ENCODE measurements around the gene TCEA3.

GRCh38 chr1:23343221-23344110, 81.1 kb downstream of the TCEA3 start:
- TF ChIP-seq, protein P1, sequence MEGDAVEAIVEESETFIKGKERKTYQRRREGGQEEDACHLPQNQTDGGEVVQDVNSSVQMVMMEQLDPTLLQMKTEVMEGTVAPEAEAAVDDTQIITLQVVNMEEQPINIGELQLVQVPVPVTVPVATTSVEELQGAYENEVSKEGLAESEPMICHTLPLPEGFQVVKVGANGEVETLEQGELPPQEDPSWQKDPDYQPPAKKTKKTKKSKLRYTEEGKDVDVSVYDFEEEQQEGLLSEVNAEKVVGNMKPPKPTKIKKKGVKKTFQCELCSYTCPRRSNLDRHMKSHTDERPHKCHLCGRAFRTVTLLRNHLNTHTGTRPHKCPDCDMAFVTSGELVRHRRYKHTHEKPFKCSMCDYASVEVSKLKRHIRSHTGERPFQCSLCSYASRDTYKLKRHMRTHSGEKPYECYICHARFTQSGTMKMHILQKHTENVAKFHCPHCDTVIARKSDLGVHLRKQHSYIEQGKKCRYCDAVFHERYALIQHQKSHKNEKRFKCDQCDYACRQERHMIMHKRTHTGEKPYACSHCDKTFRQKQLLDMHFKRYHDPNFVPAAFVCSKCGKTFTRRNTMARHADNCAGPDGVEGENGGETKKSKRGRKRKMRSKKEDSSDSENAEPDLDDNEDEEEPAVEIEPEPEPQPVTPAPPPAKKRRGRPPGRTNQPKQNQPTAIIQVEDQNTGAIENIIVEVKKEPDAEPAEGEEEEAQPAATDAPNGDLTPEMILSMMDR (conservative IDR thresholded peaks at IDR 0.05 in 1 of 2, IDR thresholded peaks at IDR 0.05 in 1 of 2; ENCODE audit: extremely low read depth in 1 of 2, insufficient read depth in 1 of 2, low read depth in 1 of 2, low read length in 2 of 2) = no peak
- TF ChIP-seq EZH2 (IDR thresholded peaks at IDR 0.05; ENCODE audit: borderline replicate concordance, low read length) = no peak
